T-helper 1 cell treated with Interleukin-12 subunit alpha and Interleukin-12 subunit beta and Interleukin-4 antibody, amounts not matched to agents 30 μg/mL and 1 μg/mL, for 36 hours (primary cell): ENCODE measurements around the gene CHMP1A.
"Not testable (repeated sequence)": the region's sequence is repeated elsewhere in the genome, so short reads cannot be mapped to it uniquely, and the experiment has no call there.

Source experiments
- H3K27ac Mint-ChIP-seq: one replicate; pipeline ENCODE4 v1.8.0; 2021; ENCODE audit warnings: mild to moderate bottlenecking, mixed read lengths
- H3K27me3 Mint-ChIP-seq: one replicate; pipeline ENCODE4 v1.8.0; 2021; ENCODE audit warnings: low read depth, mixed read lengths
- H3K36me3 Mint-ChIP-seq: one replicate; pipeline ENCODE4 v1.8.0; 2021; ENCODE audit warnings: low read depth, mixed read lengths
- H3K4me1 Mint-ChIP-seq: one replicate; pipeline ENCODE4 v1.8.0; 2021; ENCODE audit warnings: low read depth, mixed read lengths
- H3K4me3 Mint-ChIP-seq: one replicate; pipeline ENCODE4 v1.8.0; 2021; ENCODE audit warnings: mild to moderate bottlenecking, moderate library complexity, mixed read lengths
- H3K9me3 Mint-ChIP-seq: one replicate; pipeline ENCODE4 v1.8.0; 2021; ENCODE audit warnings: mixed read lengths

The CHMP1A gene

GRCh38 chr16:89685916-89686315 is 28.4 kb upstream of the CHMP1A start:
- H3K9me3 Mint-ChIP-seq: peaks cover 5% of the 10 kb centered on the region
- peak overlapping the region; percentile 34 for H3K4me3 Mint-ChIP-seq
- H3K4me1 Mint-ChIP-seq: peaks cover 10% of the 10 kb centered on the region
- peaks cover 12% of the 10 kb centered on the region for H3K36me3 Mint-ChIP-seq
- H3K27ac Mint-ChIP-seq: no peak overlapping the region
- no peaks in the 10 kb centered on the region for H3K27me3 Mint-ChIP-seq

GRCh38 chr16:89678258-89678657 is 20.8 kb upstream of the CHMP1A start:
- Mint-ChIP-seq H3K36me3 (peaks cover 2% of the 10 kb centered on the region), H3K27ac (no peak overlapping the region), H3K27me3 (no peaks in the 10 kb centered on the region), H3K4me1 (no peaks in the 10 kb centered on the region), H3K9me3 (no peaks in the 10 kb centered on the region), H3K4me3 (no peak overlapping the region)

GRCh38 chr16:89672177-89672941 is 14.9 kb upstream of the CHMP1A start:
- peaks cover 4% of the 10 kb centered on the region for H3K4me1 Mint-ChIP-seq
- H3K36me3 Mint-ChIP-seq: peaks cover 4% of the 10 kb centered on the region
- H3K4me3 Mint-ChIP-seq: no peak overlapping the region
- no peak overlapping the region for H3K27ac Mint-ChIP-seq
- H3K9me3 Mint-ChIP-seq: no peaks in the 10 kb centered on the region
- H3K27me3 Mint-ChIP-seq: no peaks in the 10 kb centered on the region

GRCh38 chr16:89671565-89671964 is 14.1 kb upstream of the CHMP1A start:
- not testable (repeated sequence) for H3K4me3 Mint-ChIP-seq, H3K4me1 Mint-ChIP-seq, H3K9me3 Mint-ChIP-seq, H3K27ac Mint-ChIP-seq, H3K36me3 Mint-ChIP-seq, H3K27me3 Mint-ChIP-seq

- Mint-ChIP-seq H3K4me3 (no peak overlapping the region), H3K9me3 (no peaks in the 10 kb centered on the region), H3K36me3 (peaks cover 4% of the 10 kb centered on the region), H3K4me1 (peaks cover 4% of the 10 kb centered on the region), H3K27me3 (no peaks in the 10 kb centered on the region), H3K27ac (no peak overlapping the region)
These were observed 13.3 kb upstream of the CHMP1A start for GRCh38 chr16:89670496-89671431.

- Mint-ChIP-seq H3K4me1 (peaks cover 4% of the 10 kb centered on the region), H3K36me3 (peaks cover 2% of the 10 kb centered on the region), H3K27ac (no peak overlapping the region), H3K4me3 (no peak overlapping the region), H3K9me3 (no peaks in the 10 kb centered on the region), H3K27me3 (no peaks in the 10 kb centered on the region)
These were observed 12.2 kb upstream of the CHMP1A start for GRCh38 chr16:89669755-89670154.

- Mint-ChIP-seq H3K36me3 (peaks cover 6% of the 10 kb centered on the region), H3K27me3 (no peaks in the 10 kb centered on the region), H3K4me3 (no peak overlapping the region), H3K4me1 (peaks cover 4% of the 10 kb centered on the region), H3K9me3 (no peaks in the 10 kb centered on the region), H3K27ac (no peak overlapping the region)
These were observed 11.3 kb upstream of the CHMP1A start for GRCh38 chr16:89668790-89669158.

GRCh38 chr16:89667633-89668032 is 10.1 kb upstream of the CHMP1A start:
- Mint-ChIP-seq H3K9me3 (no peaks in the 10 kb centered on the region), H3K4me1 (peaks cover 4% of the 10 kb centered on the region), H3K27me3 (no peaks in the 10 kb centered on the region), H3K27ac (no peak overlapping the region), H3K36me3 (peaks cover 13% of the 10 kb centered on the region), H3K4me3 (no peak overlapping the region)

- H3K36me3 Mint-ChIP-seq: peaks cover 13% of the 10 kb centered on the region
- not testable (repeated sequence) for H3K4me3 Mint-ChIP-seq, H3K27me3 Mint-ChIP-seq, H3K4me1 Mint-ChIP-seq, H3K27ac Mint-ChIP-seq, H3K9me3 Mint-ChIP-seq
These were observed 9.5 kb upstream of the CHMP1A start for GRCh38 chr16:89667000-89667399.

- H3K27me3 Mint-ChIP-seq, H3K27ac Mint-ChIP-seq, H3K9me3 Mint-ChIP-seq, H3K4me3 Mint-ChIP-seq: not testable (repeated sequence)
- Mint-ChIP-seq H3K4me1 (peaks cover 10% of the 10 kb centered on the region), H3K36me3 (peaks cover 31% of the 10 kb centered on the region)
These were observed 6.7 kb upstream of the CHMP1A start for GRCh38 chr16:89664238-89664637.

GRCh38 chr16:89661215-89661614 is 3.7 kb upstream of the CHMP1A start:
- H3K4me3 Mint-ChIP-seq: peak overlapping the region; percentile 33
- H3K4me1 Mint-ChIP-seq: peaks cover 20% of the 10 kb centered on the region
- H3K27me3 Mint-ChIP-seq: no peaks in the 10 kb centered on the region
- H3K27ac Mint-ChIP-seq: no peak overlapping the region
- peaks cover 34% of the 10 kb centered on the region for H3K36me3 Mint-ChIP-seq
- H3K9me3 Mint-ChIP-seq: no peaks in the 10 kb centered on the region

GRCh38 chr16:89660146-89660545 is 2.6 kb upstream of the CHMP1A start:
- peaks cover 28% of the 10 kb centered on the region for H3K4me1 Mint-ChIP-seq
- no peak overlapping the region for H3K27ac Mint-ChIP-seq
- H3K36me3 Mint-ChIP-seq: peaks cover 34% of the 10 kb centered on the region
- H3K4me3 Mint-ChIP-seq: no peak overlapping the region
- H3K9me3 Mint-ChIP-seq: no peaks in the 10 kb centered on the region
- no peaks in the 10 kb centered on the region for H3K27me3 Mint-ChIP-seq

GRCh38 chr16:89658221-89658879 is 842 bp upstream of the CHMP1A start:
- Mint-ChIP-seq H3K27me3 (no peaks in the 10 kb centered on the region), H3K9me3 (no peaks in the 10 kb centered on the region), H3K36me3 (peaks cover 29% of the 10 kb centered on the region), H3K4me1 (peaks cover 34% of the 10 kb centered on the region), H3K27ac (peak overlapping the region; percentile 85), H3K4me3 (peak overlapping the region; percentile 90)

- H3K4me1 Mint-ChIP-seq: peaks cover 34% of the 10 kb centered on the region
- H3K27me3 Mint-ChIP-seq: no peaks in the 10 kb centered on the region
- no peaks in the 10 kb centered on the region for H3K9me3 Mint-ChIP-seq
- peak overlapping the region; percentile 78 for H3K27ac Mint-ChIP-seq
- peaks cover 23% of the 10 kb centered on the region for H3K36me3 Mint-ChIP-seq
- H3K4me3 Mint-ChIP-seq: peak overlapping the region; percentile 83
These were observed 930 bp downstream of the CHMP1A start for GRCh38 chr16:89656435-89657121.
